Neural cell (in vitro differentiated cells): ENCODE data around the gene THOC2. TPM values are rescaled to one million over a fixed set of nuclear protein-coding genes. Genes with fewer than 3 reads are reported as not detected.

ENCODE experiments used
- H2AFZ ChIP-seq: fragments of 200-600, 300-800 bp; sonication (generic), shearing (Covaris generic); 2 replicates; pipeline ENCODE4 v1.6.0; 2014; ENCODE audit warnings: low read depth, mild to moderate bottlenecking, antibody characterized with exemption, low read length, moderate library complexity
- H3F3A ChIP-seq: fragments of 200-600 bp; shearing (Covaris generic); 2 replicates; pipeline ENCODE4 v1.6.1; 2016; ENCODE audit warnings: mild to moderate bottlenecking, moderate library complexity, mixed read lengths, antibody characterized with exemption, low read length; ENCODE audit not compliant: insufficient read depth, poor library complexity, severe bottlenecking
- H3K27ac ChIP-seq: fragments of 200-600, 300-800 bp; sonication (generic), shearing (Covaris generic); 2 replicates; pipeline ENCODE4 v1.5.1; 2014; ENCODE audit warnings: mild to moderate bottlenecking, low read length, moderate library complexity
- H3K27me3 ChIP-seq: fragments of 300-800, 200-600 bp; sonication (generic), shearing (Covaris generic); 2 replicates; pipeline ENCODE4 v1.6.0; 2014; ENCODE audit warnings: mild to moderate bottlenecking, low read depth, low read length, moderate library complexity; ENCODE audit not compliant: insufficient read depth
- H3K36me3 ChIP-seq: fragments of 300-800, 200-600 bp; sonication (generic), shearing (Covaris generic); 2 replicates; pipeline ENCODE4 v1.5.1; 2014; ENCODE audit warnings: mild to moderate bottlenecking, antibody characterized with exemption, low read length, moderate library complexity; ENCODE audit not compliant: insufficient read depth
- H3K4me2 ChIP-seq: fragments of 300-800, 200-600 bp; sonication (generic), shearing (Covaris generic); 2 replicates; pipeline ENCODE4 v1.6.0; 2014; ENCODE audit warnings: mild to moderate bottlenecking, low read length
- H3K4me3 ChIP-seq: fragments of 300-800, 200-600 bp; sonication (generic), shearing (Covaris generic); 2 replicates; pipeline ENCODE4 v1.5.1; 2014; ENCODE audit warnings: mild to moderate bottlenecking, low read length, moderate library complexity
- H3K79me2 ChIP-seq: fragments of 200-600 bp; shearing (Covaris generic); replicated peaks from 2 replicates; pipeline ENCODE4 v1.6.0; 2014; ENCODE audit warnings: mild to moderate bottlenecking, low read length, moderate library complexity; ENCODE audit not compliant: insufficient read depth
- H3K9ac ChIP-seq: fragments of 300-800, 200-600 bp; sonication (generic), shearing (Covaris generic); 2 replicates; pipeline ENCODE4 v1.6.1; 2016; ENCODE audit warnings: mild to moderate bottlenecking, low read length, mixed read lengths
- H3K9me2 ChIP-seq: fragments of 200-600 bp; shearing (Covaris generic); 2 replicates; pipeline ENCODE4 v1.6.1; 2016; ENCODE audit warnings: mild to moderate bottlenecking, low read length, mixed read lengths; ENCODE audit not compliant: insufficient read depth
- H3K9me3 ChIP-seq: fragments of 200-600, 300-800 bp; sonication (generic), shearing (Covaris generic); 2 replicates; pipeline ENCODE4 v1.6.1; 2016; ENCODE audit warnings: mild to moderate bottlenecking, mixed run types, low read length, moderate library complexity, mixed read lengths
- H4K20me1 ChIP-seq: fragments of 200-600 bp; shearing (Covaris generic); 2 replicates; pipeline ENCODE4 v1.6.1; 2016; ENCODE audit warnings: mild to moderate bottlenecking, mixed run types; ENCODE audit not compliant: insufficient read depth
- CTCF ChIP-seq: fragments of 450-650 bp; IDR thresholded peaks from 2 replicates; pipeline ENCODE4 v1.5.1; 2014; ENCODE audit warnings: antibody characterized with exemption, mild to moderate bottlenecking, moderate library complexity; ENCODE audit not compliant: poor library complexity, severe bottlenecking
- EP300 ChIP-seq: fragments of 450-650 bp; conservative IDR thresholded peaks from 2 replicates; pipeline ENCODE4 v1.6.1; 2014; ENCODE audit warnings: antibody characterized with exemption, mild to moderate bottlenecking, moderate library complexity; ENCODE audit not compliant: poor library complexity, severe bottlenecking
- EZH2 ChIP-seq: fragments of 200-600, 300-800 bp; shearing (Covaris generic), sonication (generic); IDR thresholded peaks from 2 replicates; pipeline ENCODE4 v1.6.1; 2014; ENCODE audit warnings: antibody characterized with exemption, low read length, borderline replicate concordance, mild to moderate bottlenecking; ENCODE audit not compliant: insufficient read depth, poor library complexity, severe bottlenecking
- MXI1 ChIP-seq: fragments of 450-650 bp; conservative IDR thresholded peaks from 2 replicates; pipeline ENCODE4 v1.6.1; 2014; ENCODE audit warnings: antibody characterized with exemption, mild to moderate bottlenecking; ENCODE audit not compliant: poor library complexity, severe bottlenecking
- POLR2AphosphoS5 ChIP-seq: IDR thresholded peaks from 2 replicates; pipeline ENCODE4 v1.6.1; 2012
- RAD21 ChIP-seq: fragments of 450-650 bp; conservative IDR thresholded peaks from 2 replicates; pipeline ENCODE4 v1.6.1; 2014; ENCODE audit warnings: antibody characterized with exemption, mild to moderate bottlenecking, moderate library complexity
- REST ChIP-seq: IDR thresholded peaks from 2 replicates; pipeline ENCODE4 v1.6.1; 2012; ENCODE audit warnings: borderline replicate concordance
- SMC3 ChIP-seq: fragments of 450-650 bp; conservative IDR thresholded peaks from 2 replicates; pipeline ENCODE4 v1.6.1; 2014; ENCODE audit warnings: antibody characterized with exemption, mild to moderate bottlenecking, moderate library complexity; ENCODE audit not compliant: poor library complexity
- TAF1 ChIP-seq: IDR thresholded peaks from 2 replicates; pipeline ENCODE4 v1.6.1; 2012; ENCODE audit warnings: low read depth
- polyA plus RNA-seq: library from polyadenylated mRNA; depleted of rRNA; stranded (reverse); fragments of >200 nt; gene quantifications from 2 replicates; pipeline ENCODE4 v1.2.3, GENCODE V29; 2014

Gene THOC2
- polyA plus RNA-seq, 1 donor from 2014 or later, result 95.4 TPM

GRCh38 chrX:123562342-123563146, 170.3 kb downstream of the THOC2 start:
- no peaks in the 10 kb centered on the region for H3F3A ChIP-seq

More at GRCh38 chrX:123562342-123563146, 170.3 kb downstream of the THOC2 start:
- no peaks in the 10 kb centered on the region for H3K79me2 ChIP-seq
- no peak for TF ChIP-seq EZH2
- no peak for TF ChIP-seq CTCF
- TF ChIP-seq RAD21, result no peak
- TF ChIP-seq REST, result no peak
- TF ChIP-seq MXI1, result no peak
- no peak for TF ChIP-seq EP300
- TF ChIP-seq TAF1, result no peak
- no peak for TF ChIP-seq POLR2AphosphoS5
- TF ChIP-seq SMC3, result no peak
- H3K9me3 ChIP-seq, result no peaks in the 10 kb centered on the region
- H3K27me3 ChIP-seq, result no peaks in the 10 kb centered on the region
- H3K9me2 ChIP-seq, result no peaks in the 10 kb centered on the region
- no peak overlapping the region for H2AFZ ChIP-seq
- H3K4me2 ChIP-seq, result no peak overlapping the region
- no peaks in the 10 kb centered on the region for H4K20me1 ChIP-seq
- H3K36me3 ChIP-seq, result no peaks in the 10 kb centered on the region
- no peak overlapping the region for H3K27ac ChIP-seq
- no peak overlapping the region for H3K4me3 ChIP-seq
- no peak overlapping the region for H3K9ac ChIP-seq
